HEK293 (cell line): Measurements from ENCODE around the gene GCNT1.

Source experiments
- ZFHX2 ChIP-seq: fragments of 450-650 bp; formaldehyde crosslinking; conservative IDR thresholded peaks from 2 replicates; pipeline ENCODE4 v1.5.1; 2016; ENCODE audit warnings: missing biosample characterization, missing genetic modification characterization
- ZNF175 ChIP-seq: fragments of 450-650 bp; formaldehyde crosslinking; IDR thresholded peaks from 2 replicates; pipeline ENCODE4 v1.5.1; 2016; ENCODE audit warnings: missing biosample characterization, missing genetic modification characterization
- ZNF274 ChIP-seq, 2 experiments: fragments of 200-500 bp in 1 of 2; fragments of 450-650 bp in 1 of 2; sonication (Bioruptor generic) in 1 of 2; formaldehyde crosslinking in 1 of 2; IDR thresholded peaks; 2 replicates each; pipeline versions ENCODE4 v1.5.1 to v1.6.1; 2014 to 2016; ENCODE audit warnings: borderline replicate concordance in 1 of 2, inconsistent platforms in 1 of 2, low read length in 1 of 2, missing biosample characterization in 1 of 2, missing genetic modification characterization in 1 of 2
- ZNF510 ChIP-seq: fragments of 450-650 bp; formaldehyde crosslinking; IDR thresholded peaks from 2 replicates; pipeline ENCODE4 v1.5.1; 2018; ENCODE audit warnings: mild to moderate bottlenecking, missing genetic modification characterization, missing biosample characterization; ENCODE audit not compliant: insufficient replicate concordance
- ZNF626 ChIP-seq: fragments of 450-650 bp; sonication (Bioruptor Pico); formaldehyde crosslinking; IDR thresholded peaks from 2 replicates; pipeline ENCODE4 v1.5.1; 2018; ENCODE audit warnings: missing biosample characterization, missing genetic modification characterization, inconsistent platforms
- TF ChIP-seq, protein P1 (sequence below): fragments of 450-650 bp; formaldehyde crosslinking; IDR thresholded peaks from 2 replicates; pipeline ENCODE4 v1.5.1; 2016; ENCODE audit warnings: missing biosample characterization, missing genetic modification characterization

DNA sequence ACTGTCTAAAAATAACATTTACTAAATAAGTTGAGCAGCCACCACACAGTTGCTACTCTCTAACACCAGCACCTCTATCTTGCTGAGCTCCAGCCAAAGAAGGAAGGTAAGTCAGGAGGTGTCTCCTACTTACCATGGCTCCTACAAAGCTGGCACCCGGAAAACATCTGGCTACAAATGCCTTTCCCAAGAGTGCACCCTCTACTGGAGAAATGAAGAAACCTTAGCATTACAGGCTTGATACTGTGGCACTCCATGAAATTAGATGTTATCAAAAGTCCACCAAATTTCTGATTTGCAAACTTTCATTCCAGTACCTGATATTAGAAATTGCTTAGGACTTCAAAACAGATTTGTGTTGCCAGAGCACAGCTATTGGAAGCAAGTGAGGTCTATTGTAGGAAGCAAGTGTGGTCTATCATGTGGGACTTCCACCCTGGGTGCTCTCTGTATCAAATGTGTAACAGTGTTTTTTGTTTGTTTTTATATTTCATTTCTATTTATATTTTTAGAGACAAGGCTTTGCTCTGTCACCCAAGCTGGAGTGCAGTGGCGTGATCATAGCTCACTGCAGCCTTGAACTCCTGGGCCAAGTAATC, 39.1 kb upstream of the GCNT1 start:
- TF ChIP-seq, protein P1, sequence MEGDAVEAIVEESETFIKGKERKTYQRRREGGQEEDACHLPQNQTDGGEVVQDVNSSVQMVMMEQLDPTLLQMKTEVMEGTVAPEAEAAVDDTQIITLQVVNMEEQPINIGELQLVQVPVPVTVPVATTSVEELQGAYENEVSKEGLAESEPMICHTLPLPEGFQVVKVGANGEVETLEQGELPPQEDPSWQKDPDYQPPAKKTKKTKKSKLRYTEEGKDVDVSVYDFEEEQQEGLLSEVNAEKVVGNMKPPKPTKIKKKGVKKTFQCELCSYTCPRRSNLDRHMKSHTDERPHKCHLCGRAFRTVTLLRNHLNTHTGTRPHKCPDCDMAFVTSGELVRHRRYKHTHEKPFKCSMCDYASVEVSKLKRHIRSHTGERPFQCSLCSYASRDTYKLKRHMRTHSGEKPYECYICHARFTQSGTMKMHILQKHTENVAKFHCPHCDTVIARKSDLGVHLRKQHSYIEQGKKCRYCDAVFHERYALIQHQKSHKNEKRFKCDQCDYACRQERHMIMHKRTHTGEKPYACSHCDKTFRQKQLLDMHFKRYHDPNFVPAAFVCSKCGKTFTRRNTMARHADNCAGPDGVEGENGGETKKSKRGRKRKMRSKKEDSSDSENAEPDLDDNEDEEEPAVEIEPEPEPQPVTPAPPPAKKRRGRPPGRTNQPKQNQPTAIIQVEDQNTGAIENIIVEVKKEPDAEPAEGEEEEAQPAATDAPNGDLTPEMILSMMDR (tag by site-specific recombination) = no peak
- no peak for TF ChIP-seq ZNF175 (tag by site-specific recombination)
- no peak for TF ChIP-seq ZNF274 (IDR thresholded peaks at IDR 0.05; ENCODE audit: low read length)
- no peak for TF ChIP-seq ZNF274 (tag by site-specific recombination; IDR thresholded peaks at IDR 0.05; ENCODE audit: borderline replicate concordance)
- no peak for TF ChIP-seq ZNF626 (tag by site-specific recombination)
- TF ChIP-seq ZFHX2 = no peak
- TF ChIP-seq ZNF510 (tag by site-specific recombination) = no peak
